K562 (cell line): ENCODE data around the gene MAP10. TPM values are rescaled to one million over a fixed set of nuclear protein-coding genes. Genes with fewer than 3 reads are reported as not detected.

Experiments
- ATAC-seq: fragments of 200-7000 bp; cut with Tn5 transposase; 3 replicates; pipeline ENCODE4 v1.9.1; 2020; ENCODE audit warnings: moderate library complexity
- BruUV-seq: library from RNA; stranded (reverse); fragments of 400-500 nt; replicated peaks from 2 replicates; lab custom pipeline; 2021; lab: Mats Ljungman, UMichigan
- CTCF ChIA-PET: fragments of 300-600 bp; formaldehyde crosslinking; extraction: SDS; loops from one replicate; lab custom pipeline; 2021; ENCODE audit warnings: low intra/inter-chr PET ratio; lab: Yijun Ruan, JAX
- POLR2A ChIA-PET: fragments of 300-600, 350-650 bp; sonication (Branson Sonifier 250); formaldehyde crosslinking; extraction: SDS; loops from one replicate; lab custom pipeline; 2021; ENCODE audit warnings: antibody characterized with exemption, inconsistent platforms; lab: Yijun Ruan, JAX
- DNase-seq, 4 experiments: peaks; one replicate each; pipeline versions ENCODE4 v3.0.0 to v3.0.0-alpha.2; 2011 to 2018; ENCODE audit warnings: low spot score in 3 of 4, mixed read lengths in 3 of 4; ENCODE audit errors: extremely low read depth in 1 of 4
- FAIRE-seq: peaks from 2 replicates; lab custom pipeline; 2011; peaks lifted over from hg19 to GRCh38; lab: Jason Lieb, UNC
- H2AFZ ChIP-seq: 2 replicates; pipeline ENCODE4 v1.6.0; 2011; ENCODE audit warnings: low read depth, low read length, control low read depth, inconsistent platforms
- H3K27ac ChIP-seq: fragments of 200-600 bp; 3 replicates; pipeline ENCODE4 v1.8.0; 2011; ENCODE audit warnings: low read depth, mild to moderate bottlenecking, control low read depth, inconsistent platforms, low read length, moderate library complexity, mixed read lengths; ENCODE audit errors: extremely low read depth
- H3K27me3 ChIP-seq, 2 experiments: fragments of 300-600 bp in 1 of 2; 2 replicates in 1 of 2; 3 replicates in 1 of 2; pipeline versions ENCODE4 v1.6.0 to v1.8.0; 2011; ENCODE audit warnings: inconsistent platforms in 2 of 2, low read length in 2 of 2, mild to moderate bottlenecking in 1 of 2, mixed read lengths in 1 of 2, moderate library complexity in 1 of 2; ENCODE audit not compliant: control insufficient read depth in 2 of 2, insufficient read depth in 2 of 2
- H3K36me3 ChIP-seq: fragments of 300-600 bp; 3 replicates; pipeline ENCODE4 v1.8.0; 2011; ENCODE audit warnings: mild to moderate bottlenecking, low read length, inconsistent platforms; ENCODE audit not compliant: control insufficient read depth, insufficient read depth
- H3K4me1 ChIP-seq, 2 experiments: fragments of 200-600 bp in 1 of 2; replicated peaks in 1 of 2; 2 replicates in 1 of 2; 3 replicates in 1 of 2; pipeline versions ENCODE4 v1.5.1 to v1.8.0; 2011; ENCODE audit warnings: inconsistent platforms in 2 of 2, low read length in 2 of 2, mild to moderate bottlenecking in 1 of 2, mixed read lengths in 1 of 2, moderate library complexity in 1 of 2; ENCODE audit not compliant: control insufficient read depth in 2 of 2, insufficient read depth in 2 of 2
- H3K4me2 ChIP-seq: 2 replicates; pipeline ENCODE4 v1.6.1; 2011; ENCODE audit warnings: low read length, control low read depth, inconsistent platforms, mixed read lengths; ENCODE audit not compliant: insufficient read depth
- H3K4me3 ChIP-seq: fragments of 200-600 bp; sonication (generic), shearing (Covaris generic); 2 replicates; pipeline ENCODE4 v1.5.1; 2016; ENCODE audit warnings: control low read depth, inconsistent platforms
- H3K79me2 ChIP-seq: fragments of 200-600 bp; 3 replicates; pipeline ENCODE4 v1.8.0; 2011; ENCODE audit warnings: low read length, inconsistent platforms; ENCODE audit not compliant: control insufficient read depth, insufficient read depth
- H3K9ac ChIP-seq, 2 experiments: 2 replicates each; pipeline versions ENCODE4 v1.6.0 to v1.6.1; 2011; ENCODE audit warnings: low read depth in 2 of 2, low read length in 2 of 2, control low read depth in 1 of 2, inconsistent platforms in 1 of 2, mild to moderate bottlenecking in 1 of 2, mixed read lengths in 1 of 2; ENCODE audit not compliant: insufficient read depth in 1 of 2
- H3K9me1 ChIP-seq: one replicate; pipeline ENCODE4 v1.6.0; 2011; ENCODE audit warnings: inconsistent platforms, mild to moderate bottlenecking, low read length, moderate library complexity; ENCODE audit not compliant: control insufficient read depth, insufficient read depth
- H3K9me3 ChIP-seq: replicated peaks from 2 replicates; pipeline ENCODE4 v1.5.1; 2011; ENCODE audit warnings: low read depth, low read length, inconsistent platforms; ENCODE audit not compliant: control insufficient read depth, insufficient read depth
- H4K20me1 ChIP-seq: replicated peaks from 2 replicates; pipeline ENCODE4 v1.6.1; 2011; ENCODE audit warnings: low read length, inconsistent platforms, mixed read lengths; ENCODE audit not compliant: control insufficient read depth, insufficient read depth
- CAMTA2 ChIP-seq: fragments of 250-450 bp; sonication (Bioruptor Pico); conservative IDR thresholded peaks from 2 replicates; pipeline ENCODE4 v1.5.1; 2022
- ELF2 ChIP-seq: fragments of 250-450 bp; sonication (Bioruptor Pico); IDR thresholded peaks from 2 replicates; pipeline ENCODE4 v1.5.0; 2021; ENCODE audit warnings: mild to moderate bottlenecking
- FIP1L1 ChIP-seq: fragments of 200-400 bp; formaldehyde crosslinking; IDR thresholded peaks from 2 replicates; pipeline ENCODE4 v1.6.1; 2018; ENCODE audit warnings: mild to moderate bottlenecking, low read depth, low read length; ENCODE audit not compliant: poor library complexity, severe bottlenecking
- SIN3B ChIP-seq: fragments of 450-650 bp; IDR thresholded peaks from 2 replicates; pipeline ENCODE4 v1.6.1; 2017; ENCODE audit warnings: low read depth, mild to moderate bottlenecking, moderate library complexity
- TGIF2 ChIP-seq: sonication (generic); formaldehyde crosslinking; IDR thresholded peaks from 2 replicates; pipeline ENCODE4 v1.8.1; 2022; ENCODE audit warnings: mild to moderate bottlenecking, missing genetic modification reagents, moderate library complexity
- XRCC3 ChIP-seq: fragments of 450-650 bp; IDR thresholded peaks from 2 replicates; pipeline ENCODE4 v1.6.1; 2017; ENCODE audit warnings: mild to moderate bottlenecking, moderate library complexity
- ZKSCAN8 ChIP-seq: fragments of 200-800 bp; sonication (Bioruptor generic); IDR thresholded peaks from 2 replicates; pipeline ENCODE4 v1.6.1; 2016; ENCODE audit warnings: missing genetic modification characterization, missing compliant biosample characterization
- ZNF655 ChIP-seq: fragments of 250-450 bp; sonication (Bioruptor Pico); IDR thresholded peaks from 2 replicates; pipeline ENCODE4 v1.5.0; 2021
- ZNF766 ChIP-seq: fragments of 200-800 bp; sonication (Bioruptor generic); conservative IDR thresholded peaks from 2 replicates; pipeline ENCODE4 v1.6.1; 2016; ENCODE audit warnings: missing genetic modification characterization, missing compliant biosample characterization
- ZNF778 ChIP-seq: fragments of 450-650 bp; formaldehyde crosslinking; IDR thresholded peaks from 2 replicates; pipeline ENCODE4 v1.4.0; 2020; ENCODE audit warnings: mild to moderate bottlenecking, moderate library complexity
- WGBS: fragments of 100-300 bp; shearing (Covaris generic); methylation state at CpG from one replicate; pipeline ENCODE4 v1.1.6; 2016; ENCODE audit warnings: low coverage, mixed read lengths; ENCODE audit not compliant: insufficient coverage; ENCODE audit errors: missing lambda C conversion rate; 5-methylcytosine and 5-hydroxymethylcytosine counted together
- in situ Hi-C: fragments of 300-500 bp; cut with MboI; formaldehyde crosslinking; loops from 4 replicates; pipeline ENCODE4 v1.15.0; 2018; ENCODE audit warnings: inconsistent platforms, mixed read lengths
- intact Hi-C: fragments of 100-400 bp; cut with micrococcal nuclease; formaldehyde crosslinking; loops from 2 replicates; pipeline ENCODE4 v1.14.2; 2022
- polyA plus RNA-seq, 8 experiments: library from polyadenylated mRNA; depleted of rRNA in 4 of 8; stranded (reverse) in 5 of 8; unstranded in 3 of 8; fragments of >200 nt; fragmentation: Nextera tagmentation in 2 of 8; fragmentation: Illumina TruSeq in 1 of 8; extraction: Ambion mirVana in 2 of 8; extraction: Trizol in 1 of 8; gene quantifications; 2 replicates each; pipeline versions ENCODE4 v1.2.1 to v1.2.3, GENCODE V29; 2011 to 2014; ENCODE audit warnings: inconsistent platforms in 1 of 8, missing spikeins in 1 of 8
- total RNA-seq, 7 experiments: library from RNA; depleted of rRNA in 6 of 7; stranded (reverse); fragments of >200 nt in 6 of 7; fragmentation: Illumina TruSeq in 2 of 7; extraction: Trizol in 2 of 7; gene quantifications; 2 replicates each; pipeline versions ENCODE4 v1.2.1 to v1.2.3, GENCODE V29; 2011 to 2021; ENCODE audit warnings: low replicate concordance in 1 of 7
- TF ChIP-seq, protein P1 (sequence below): fragments of 450-650 bp; formaldehyde crosslinking; IDR thresholded peaks from 2 replicates; pipeline ENCODE4 v1.4.0; 2020; ENCODE audit warnings: mild to moderate bottlenecking, moderate library complexity
- TF ChIP-seq, protein P2 (sequence below): sonication (generic); formaldehyde crosslinking; IDR thresholded peaks from 2 replicates; pipeline ENCODE4 v1.8.0; 2022; ENCODE audit warnings: missing genetic modification reagents, mild to moderate bottlenecking, moderate library complexity, borderline replicate concordance
- TF ChIP-seq, protein P3 (sequence below): fragments of 250-450 bp; sonication (Bioruptor Pico); IDR thresholded peaks from 2 replicates; pipeline ENCODE4 v1.4.0; 2020; ENCODE audit warnings: mild to moderate bottlenecking, moderate library complexity

Gene MAP10
- total and polyA plus RNA-seq, 9 of the 15 experiments (the other 6 are each of a cell fraction or from before 2014, with no cell fraction given), result 0.11 to 0.98 (median 0.69) TPM

DNA sequence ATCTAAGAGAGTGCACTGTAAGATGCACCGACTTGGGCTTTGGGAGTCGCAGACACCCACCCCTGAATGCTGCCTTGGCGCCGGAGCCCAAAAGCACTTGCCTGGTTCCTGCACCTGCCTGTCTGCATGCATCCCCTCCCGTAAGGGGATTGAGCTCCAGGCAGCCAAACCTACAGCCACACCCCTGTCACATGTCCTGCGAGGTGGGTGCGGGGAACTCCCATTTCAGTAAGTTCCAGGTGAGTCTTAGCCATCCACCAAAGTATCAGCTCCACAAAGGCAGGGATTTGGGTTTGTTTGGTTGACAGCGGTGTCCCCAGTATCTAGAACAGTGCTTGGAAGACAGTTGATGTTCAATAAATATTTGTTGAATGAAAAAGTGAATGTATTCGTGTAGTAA is 31.5 kb upstream of the MAP10 start:
- DNase-seq, result no peak
- no peaks in the 10 kb centered on the region for H3K9me1 ChIP-seq
- H3K9ac ChIP-seq, result no peak overlapping the region
- no peak for FAIRE-seq
- H3K9me3 ChIP-seq, result no peaks in the 10 kb centered on the region
- no peak overlapping the region for H2AFZ ChIP-seq
- no TSS peak for BruUV-seq
- in situ Hi-C loops, result no loop called here
- intact Hi-C loops, result no loop called here
- ChIA-PET CTCF (no interaction called here), POLR2A (no interaction called here)
- no peaks in the 10 kb centered on the region for H3K4me1 ChIP-seq
- no peaks in the 10 kb centered on the region for H3K36me3 ChIP-seq
- no peaks in the 10 kb centered on the region for H4K20me1 ChIP-seq
- no peak overlapping the region for H3K4me2 ChIP-seq
- H3K27me3 ChIP-seq, result peaks cover 0 to 5% of the 10 kb centered on the region in 2 experiments; a peak in 1 of 5 replicates
- WGBS, result 2% methylated on average over 9 of the region's 9 CpGs
- no peak overlapping the region for H3K27ac ChIP-seq
- TF ChIP-seq ELF2 (CRISPR knock-in tag) (no peak), FIP1L1 (no peak), ZNF778 (CRISPR knock-in tag) (no peak), TGIF2 (CRISPR knock-in tag) (no peak), ZNF766 (CRISPR knock-in tag) (no peak), ZNF655 (CRISPR knock-in tag) (no peak), CAMTA2 (CRISPR knock-in tag) (no peak), SIN3B (no peak), XRCC3 (no peak), ZKSCAN8 (no peak)
- TF ChIP-seq, protein P1, sequence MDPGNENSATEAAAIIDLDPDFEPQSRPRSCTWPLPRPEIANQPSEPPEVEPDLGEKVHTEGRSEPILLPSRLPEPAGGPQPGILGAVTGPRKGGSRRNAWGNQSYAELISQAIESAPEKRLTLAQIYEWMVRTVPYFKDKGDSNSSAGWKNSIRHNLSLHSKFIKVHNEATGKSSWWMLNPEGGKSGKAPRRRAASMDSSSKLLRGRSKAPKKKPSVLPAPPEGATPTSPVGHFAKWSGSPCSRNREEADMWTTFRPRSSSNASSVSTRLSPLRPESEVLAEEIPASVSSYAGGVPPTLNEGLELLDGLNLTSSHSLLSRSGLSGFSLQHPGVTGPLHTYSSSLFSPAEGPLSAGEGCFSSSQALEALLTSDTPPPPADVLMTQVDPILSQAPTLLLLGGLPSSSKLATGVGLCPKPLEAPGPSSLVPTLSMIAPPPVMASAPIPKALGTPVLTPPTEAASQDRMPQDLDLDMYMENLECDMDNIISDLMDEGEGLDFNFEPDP (CRISPR knock-in tag), result no peak
- TF ChIP-seq, protein P2, sequence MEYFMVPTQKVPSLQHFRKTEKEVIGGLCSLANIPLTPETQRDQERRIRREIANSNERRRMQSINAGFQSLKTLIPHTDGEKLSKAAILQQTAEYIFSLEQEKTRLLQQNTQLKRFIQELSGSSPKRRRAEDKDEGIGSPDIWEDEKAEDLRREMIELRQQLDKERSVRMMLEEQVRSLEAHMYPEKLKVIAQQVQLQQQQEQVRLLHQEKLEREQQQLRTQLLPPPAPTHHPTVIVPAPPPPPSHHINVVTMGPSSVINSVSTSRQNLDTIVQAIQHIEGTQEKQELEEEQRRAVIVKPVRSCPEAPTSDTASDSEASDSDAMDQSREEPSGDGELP (CRISPR knock-in tag), result no peak
- TF ChIP-seq, protein P3, sequence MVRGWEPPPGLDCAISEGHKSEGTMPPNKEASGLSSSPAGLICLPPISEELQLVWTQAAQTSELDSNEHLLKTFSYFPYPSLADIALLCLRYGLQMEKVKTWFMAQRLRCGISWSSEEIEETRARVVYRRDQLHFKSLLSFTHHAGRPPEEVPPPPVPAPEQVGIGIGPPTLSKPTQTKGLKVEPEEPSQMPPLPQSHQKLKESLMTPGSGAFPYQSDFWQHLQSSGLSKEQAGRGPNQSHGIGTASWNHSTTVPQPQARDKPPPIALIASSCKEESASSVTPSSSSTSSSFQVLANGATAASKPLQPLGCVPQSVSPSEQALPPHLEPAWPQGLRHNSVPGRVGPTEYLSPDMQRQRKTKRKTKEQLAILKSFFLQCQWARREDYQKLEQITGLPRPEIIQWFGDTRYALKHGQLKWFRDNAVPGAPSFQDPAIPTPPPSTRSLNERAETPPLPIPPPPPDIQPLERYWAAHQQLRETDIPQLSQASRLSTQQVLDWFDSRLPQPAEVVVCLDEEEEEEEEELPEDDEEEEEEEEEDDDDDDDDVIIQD (CRISPR knock-in tag), result no peak
- no peak for ATAC-seq
- no peaks in the 10 kb centered on the region for H3K79me2 ChIP-seq
- H3K4me3 ChIP-seq, result no peak overlapping the region
